GM12892 (cell line): ENCODE measurements around the gene ATP9A.

Experiments
- POLR2A ChIP-seq: IDR thresholded peaks from 2 replicates; pipeline ENCODE4 v1.6.1; 2011; ENCODE audit warnings: low read depth, low read length, control low read depth
- POLR2AphosphoS5 ChIP-seq: IDR thresholded peaks from 2 replicates; pipeline ENCODE4 v1.6.1; 2011; ENCODE audit warnings: low read depth, low read length, control low read depth

GRCh38 chr20:51745804-51746203 is 22.4 kb downstream of the ATP9A start:
- TF ChIP-seq POLR2A (no peak), POLR2AphosphoS5 (no peak)
